GM18511 (cell line): ENCODE measurements around the gene PIM2.
"Not testable (repeated sequence)": the region's sequence is repeated elsewhere in the genome, so short reads cannot be mapped to it uniquely, and the experiment has no call there.

ENCODE experiments used
- ATAC-seq: cut with Tn5 transposase; IDR thresholded peaks from one replicate; pipeline ENCODE4 v1.9.1; 2021; ENCODE audit warnings: mild to moderate bottlenecking, moderate library complexity; ENCODE audit not compliant: unreplicated experiment

PIM2 gene

GRCh38 chrX:48909703-48910294 lies 9.0 kb downstream of the PIM2 start:
- ATAC-seq, result no peak

GRCh38 chrX:48908600-48908999 lies 10.2 kb downstream of the PIM2 start:
- ATAC-seq, result no peak

GRCh38 chrX:48905090-48905790 lies 13.6 kb downstream of the PIM2 start:
- ATAC-seq, result no peak

- no peak for ATAC-seq
These were observed 14.2 kb downstream of the PIM2 start for GRCh38 chrX:48904626-48905025.

GRCh38 chrX:48904180-48904579 lies 14.6 kb downstream of the PIM2 start:
- no peak for ATAC-seq

GRCh38 chrX:48903290-48903689 lies 15.5 kb downstream of the PIM2 start:
- ATAC-seq, result no peak

- no peak for ATAC-seq
These were observed 16.0 kb downstream of the PIM2 start for GRCh38 chrX:48902776-48903175.

GRCh38 chrX:48902135-48902534 lies 16.7 kb downstream of the PIM2 start:
- ATAC-seq, result no peak

- ATAC-seq, result no peak
These were observed 17.8 kb downstream of the PIM2 start for GRCh38 chrX:48901069-48901468.

GRCh38 chrX:48899078-48899410 lies 19.8 kb downstream of the PIM2 start:
- ATAC-seq, result no peak

GRCh38 chrX:48897625-48898306 lies 21.1 kb downstream of the PIM2 start, which contains the start of the genes PQBP1 and TIMM17B:
Gene PQBP1, plus strand, starts transcription at chrX:48897930. Its CDS starts 580 bp downstream, at chrX:48898510.
Gene TIMM17B, minus strand, starts transcription at chrX:48897768. Its CDS starts 19 bp downstream, at chrX:48897749.
- ATAC-seq, result peak; percentile 92

- peak; percentile 22 for ATAC-seq
These were observed 21.6 kb downstream of the PIM2 start for GRCh38 chrX:48897157-48897624.

GRCh38 chrX:48896611-48897011 lies 22.2 kb downstream of the PIM2 start:
- no peak for ATAC-seq

- no peak for ATAC-seq
These were observed 23.9 kb downstream of the PIM2 start for GRCh38 chrX:48894891-48895290.

- no peak for ATAC-seq
These were observed 25.1 kb downstream of the PIM2 start for GRCh38 chrX:48893556-48894348.

GRCh38 chrX:48892896-48893295 lies 25.9 kb downstream of the PIM2 start:
- ATAC-seq, result no peak

- ATAC-seq, result peak; percentile 82
These were observed 27.2 kb downstream of the PIM2 start for GRCh38 chrX:48891402-48892288.

GRCh38 chrX:48890934-48891401 lies 27.9 kb downstream of the PIM2 start:
- peak; percentile 57 for ATAC-seq

GRCh38 chrX:48890296-48890925 lies 28.4 kb downstream of the PIM2 start:
- no peak for ATAC-seq

GRCh38 chrX:48886586-48886985 lies 32.2 kb downstream of the PIM2 start:
- not testable (repeated sequence) for ATAC-seq
